HG02970 (cell line): ENCODE data around the gene TSPAN12.

Source experiments
- ATAC-seq: cut with Tn5 transposase; IDR thresholded peaks from one replicate; pipeline ENCODE4 v1.9.1; 2021; ENCODE audit warnings: mild to moderate bottlenecking, moderate library complexity, moderate number of reproducible peaks; ENCODE audit not compliant: unreplicated experiment, low FRiP score

The TSPAN12 gene

GRCh38 chr7:120852700-120853099, 5.2 kb downstream of the TSPAN12 start:
- no peak for ATAC-seq

- ATAC-seq = no peak
These were observed 14.8 kb downstream of the TSPAN12 start for GRCh38 chr7:120843109-120843508.

DNA sequence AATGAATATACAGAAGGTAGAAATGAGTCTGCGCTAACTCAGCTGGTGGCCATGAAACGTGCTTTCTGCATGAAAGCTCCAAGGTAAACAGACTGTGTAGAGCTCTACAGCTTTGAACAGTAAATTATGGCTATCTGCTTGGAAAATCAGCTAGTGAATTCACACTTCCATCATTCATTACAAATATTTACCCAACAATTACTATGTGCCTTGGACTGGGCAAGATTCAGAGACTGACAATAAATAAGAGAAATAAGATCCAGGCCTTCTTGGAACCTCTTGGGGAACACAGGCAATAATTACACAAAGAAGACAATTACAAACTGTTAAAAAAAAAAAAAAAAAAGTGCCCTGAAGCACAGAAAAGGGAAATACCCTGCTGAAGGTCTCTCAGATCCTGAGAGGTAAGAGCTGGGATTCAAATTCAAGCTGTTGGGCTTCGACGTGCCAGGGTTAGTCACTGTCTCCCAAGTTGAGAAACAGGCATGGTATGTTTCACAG, 15.8 kb downstream of the TSPAN12 start:
- no peak for ATAC-seq

DNA sequence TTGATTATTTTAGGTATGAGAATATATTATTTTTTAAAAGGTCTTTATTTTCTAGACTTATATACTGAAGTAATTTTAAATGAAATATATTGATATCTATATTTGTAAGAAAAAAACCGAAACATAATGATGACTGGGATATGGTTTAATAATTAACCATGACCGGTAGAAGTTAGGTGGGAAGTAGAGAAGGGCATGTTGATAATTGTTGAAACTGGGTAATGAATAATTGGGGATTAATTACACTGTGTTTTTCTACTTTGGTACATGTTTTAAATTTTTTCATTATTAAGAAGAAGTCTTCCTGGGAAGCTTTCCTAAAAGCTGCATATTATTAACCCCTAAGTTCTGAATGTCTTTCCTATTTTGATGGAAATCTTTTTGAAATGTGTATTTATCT, 16.3 kb downstream of the TSPAN12 start:
- ATAC-seq = no peak

DNA sequence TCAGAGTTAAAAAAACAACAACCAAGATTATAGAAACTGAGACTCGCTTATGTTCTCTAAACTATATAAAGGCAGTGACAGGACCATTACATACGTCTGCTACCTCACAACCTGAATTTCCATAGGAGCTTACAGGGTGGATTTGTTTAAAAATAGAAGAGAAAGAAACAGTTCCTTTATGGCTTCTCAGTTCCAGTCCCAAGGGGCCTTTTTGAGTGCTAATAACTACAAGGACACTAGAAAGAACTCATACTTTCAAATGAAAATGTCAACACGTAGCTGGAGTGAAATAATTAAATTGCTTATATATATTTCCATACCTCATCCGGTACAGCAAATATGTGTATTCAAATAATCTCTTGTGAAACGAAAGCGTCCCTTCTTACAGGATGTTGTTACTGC, 19.7 kb downstream of the TSPAN12 start:
- peak; percentile 48 for ATAC-seq

DNA sequence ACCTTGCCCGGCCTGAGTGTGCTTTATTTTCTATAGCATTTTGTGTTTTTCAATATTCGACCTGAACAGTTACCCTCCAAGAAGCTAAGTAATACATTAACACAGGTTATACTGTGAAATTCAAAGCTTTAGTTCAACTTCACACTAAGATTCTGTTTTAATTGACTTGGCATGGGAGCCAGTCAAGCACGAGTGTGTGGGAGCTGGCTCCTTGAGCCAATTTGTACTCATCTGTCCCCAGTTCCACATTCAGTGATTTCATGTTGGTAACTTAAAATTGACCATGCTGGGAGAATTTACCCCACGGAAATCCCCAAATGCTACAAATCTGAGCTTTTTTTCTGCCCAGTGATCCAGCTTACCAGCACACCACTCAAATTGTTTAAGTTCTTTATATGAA, 20.3 kb downstream of the TSPAN12 start:
- no peak for ATAC-seq

- no peak for ATAC-seq
These were observed 21.3 kb downstream of the TSPAN12 start for GRCh38 chr7:120836556-120837115.

GRCh38 chr7:120834726-120835125, 23.2 kb downstream of the TSPAN12 start:
- ATAC-seq = no peak

DNA sequence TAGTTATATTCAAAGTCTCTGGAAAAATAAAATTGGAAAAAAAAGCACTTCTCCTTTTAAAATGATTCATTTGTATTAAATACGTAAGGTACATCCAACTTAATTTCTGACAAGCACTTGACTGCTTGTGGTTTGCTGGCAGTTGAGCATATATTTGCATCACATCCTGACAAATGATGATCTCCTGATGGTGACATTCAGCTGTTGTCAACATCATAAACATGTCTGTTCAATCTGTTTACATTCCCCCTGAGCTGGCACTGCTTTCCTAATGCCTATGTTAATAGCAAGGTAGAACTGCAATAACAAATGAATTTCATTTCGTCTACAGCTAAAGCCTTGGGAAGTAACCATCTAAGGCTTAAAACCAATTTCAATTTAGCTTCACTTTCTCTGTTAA, 24.4 kb downstream of the TSPAN12 start:
- no peak for ATAC-seq

DNA sequence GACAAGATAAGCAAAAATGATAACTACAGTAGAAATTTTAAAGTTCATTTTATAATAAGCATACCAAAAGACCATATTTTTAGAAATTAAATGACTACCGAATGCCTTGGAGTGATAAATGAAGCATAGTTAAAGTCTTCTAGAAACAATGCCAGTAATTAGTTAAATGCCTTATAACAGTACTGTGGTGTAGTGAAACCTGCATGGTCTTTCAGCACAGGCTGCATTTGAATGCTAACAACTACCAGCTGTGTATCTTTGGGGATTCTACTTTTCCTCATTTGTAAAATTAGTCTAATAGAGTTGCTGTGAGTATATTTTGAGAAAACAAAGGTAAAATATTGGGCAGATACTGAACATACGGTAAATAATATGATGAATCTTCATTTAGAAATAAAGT, 25.1 kb downstream of the TSPAN12 start:
- ATAC-seq = no peak

DNA sequence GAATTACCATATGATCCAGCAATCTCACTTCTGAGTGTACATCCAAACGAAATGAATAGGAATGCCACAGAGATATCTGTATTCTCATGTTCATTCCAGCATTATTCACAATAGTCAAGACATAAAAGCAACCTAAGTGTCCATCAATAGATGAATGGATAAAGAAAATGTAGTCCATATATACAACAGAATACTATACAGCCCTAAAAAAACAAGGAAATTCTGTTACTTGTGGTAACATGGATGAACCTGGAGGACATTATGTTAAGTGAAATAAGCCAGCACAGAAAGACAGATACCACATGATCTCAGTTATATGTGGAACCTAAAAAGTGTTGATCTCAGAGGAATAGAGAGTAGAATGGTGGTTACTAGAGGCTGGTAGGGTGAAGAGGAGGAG, 26.7 kb downstream of the TSPAN12 start:
- no peak for ATAC-seq

- no peak for ATAC-seq
These were observed 28.5 kb downstream of the TSPAN12 start for GRCh38 chr7:120829487-120829886.

DNA sequence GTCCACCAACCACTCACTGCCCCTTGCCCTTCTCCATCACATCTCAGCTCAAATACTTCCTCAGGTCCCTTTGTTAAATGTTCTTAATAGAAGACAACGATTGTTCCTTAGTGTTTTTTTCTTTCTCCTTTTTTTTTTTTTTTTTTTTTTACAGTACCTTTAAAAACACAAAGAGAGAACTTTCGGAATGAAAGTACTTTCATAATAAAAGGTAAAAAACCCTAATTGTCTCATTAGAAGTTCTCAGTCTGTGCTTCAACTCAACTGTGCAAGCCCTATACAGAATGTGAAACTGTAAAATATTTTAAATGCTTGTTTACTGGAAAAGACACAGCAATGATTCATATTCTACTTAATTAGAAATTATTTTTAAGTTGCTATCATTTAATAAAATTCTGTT, 29.4 kb downstream of the TSPAN12 start:
- no peak for ATAC-seq

GRCh38 chr7:120827371-120828118, 30.4 kb downstream of the TSPAN12 start:
- no peak for ATAC-seq

GRCh38 chr7:120825576-120825975, 32.4 kb downstream of the TSPAN12 start:
- ATAC-seq = no peak

DNA sequence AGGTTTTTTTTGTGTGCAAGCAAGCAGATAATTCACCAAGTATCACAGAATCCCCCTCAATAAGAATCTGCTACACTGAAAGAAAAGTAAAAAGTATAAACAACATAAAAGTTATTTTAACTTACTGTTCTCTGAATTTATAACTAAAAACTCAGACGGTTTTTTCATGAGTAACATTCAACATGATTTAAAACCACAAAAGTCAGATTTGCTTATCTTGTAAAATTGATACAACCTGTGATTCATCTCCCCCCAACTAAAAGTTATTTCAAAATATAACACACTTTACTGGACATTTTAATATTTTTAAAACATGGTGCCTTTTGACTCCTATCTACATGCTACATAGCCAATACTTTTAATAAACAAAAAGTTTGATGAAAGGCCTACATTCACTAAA, 32.8 kb downstream of the TSPAN12 start:
- ATAC-seq = no peak

DNA sequence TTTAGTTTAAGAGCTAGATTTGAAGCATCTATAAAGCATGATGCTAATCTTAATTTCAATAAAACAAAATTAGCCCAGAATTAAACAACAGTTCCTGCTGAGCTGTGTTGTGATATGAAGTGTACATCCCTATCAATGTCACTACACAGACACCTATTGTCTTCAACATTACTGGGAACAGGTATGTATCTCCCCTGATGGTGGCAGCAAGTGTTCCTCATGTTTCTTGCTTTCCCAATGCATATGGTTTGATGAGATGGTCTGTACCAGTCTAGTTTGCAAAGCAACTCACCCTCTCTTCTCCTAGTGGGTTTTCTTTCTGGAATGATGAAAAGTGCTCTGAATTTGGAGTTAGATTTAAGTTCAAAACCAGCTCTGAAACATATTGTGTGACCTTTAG, 38.1 kb downstream of the TSPAN12 start:
- no peak for ATAC-seq

DNA sequence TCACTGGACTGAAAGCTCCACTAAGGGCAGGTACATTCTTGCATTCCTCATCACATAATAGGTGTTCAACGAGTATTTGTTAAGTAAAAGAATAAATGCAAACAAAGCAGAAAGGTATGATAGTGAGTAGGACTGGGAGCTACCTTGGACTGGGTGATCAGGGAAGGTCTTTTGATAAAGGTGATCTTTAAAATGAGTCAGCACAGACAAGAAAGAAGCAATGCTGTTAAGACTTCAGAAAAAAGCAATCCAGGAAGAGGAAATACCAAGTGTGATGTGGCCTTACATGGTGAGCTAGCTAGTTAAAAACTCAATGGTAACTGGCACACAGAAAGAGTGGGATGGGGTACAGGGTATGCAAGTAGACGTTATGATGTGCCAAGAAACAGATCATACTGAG, 40.1 kb downstream of the TSPAN12 start:
- ATAC-seq = no peak

DNA sequence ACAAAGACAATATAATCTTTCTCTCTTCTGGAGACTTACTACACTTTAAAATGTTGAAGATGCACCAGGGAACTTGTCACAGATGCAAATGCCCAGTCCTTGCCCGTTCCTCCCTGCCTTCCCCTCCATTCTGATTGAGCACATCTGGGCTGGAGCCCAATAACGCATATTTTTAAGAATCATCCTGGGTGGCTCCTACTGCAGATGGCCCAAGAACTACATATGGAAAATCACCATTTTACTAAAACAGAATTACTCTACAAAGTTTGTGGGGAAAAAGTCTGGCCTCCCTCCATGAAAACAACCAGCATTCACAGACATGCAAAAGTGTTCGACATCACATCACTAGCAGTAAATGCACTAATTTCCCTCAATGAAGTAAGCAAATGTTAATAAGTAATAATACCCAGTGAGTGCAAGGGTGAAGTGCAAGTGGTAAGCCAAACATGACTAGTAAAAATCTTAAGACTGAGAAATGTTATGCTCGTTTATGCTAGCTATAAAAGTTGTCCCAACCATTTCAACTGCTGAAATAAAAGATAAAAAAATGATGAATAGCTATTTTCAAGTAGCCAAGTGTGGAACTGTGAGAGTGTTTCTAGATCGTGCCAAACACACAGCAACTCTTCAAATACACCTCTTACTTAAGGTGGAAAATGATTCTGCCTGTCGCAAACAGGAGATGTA, 43.5 kb downstream of the TSPAN12 start:
- ATAC-seq = no peak

- no peak for ATAC-seq
These were observed 44.2 kb downstream of the TSPAN12 start for GRCh38 chr7:120813546-120814252.

DNA sequence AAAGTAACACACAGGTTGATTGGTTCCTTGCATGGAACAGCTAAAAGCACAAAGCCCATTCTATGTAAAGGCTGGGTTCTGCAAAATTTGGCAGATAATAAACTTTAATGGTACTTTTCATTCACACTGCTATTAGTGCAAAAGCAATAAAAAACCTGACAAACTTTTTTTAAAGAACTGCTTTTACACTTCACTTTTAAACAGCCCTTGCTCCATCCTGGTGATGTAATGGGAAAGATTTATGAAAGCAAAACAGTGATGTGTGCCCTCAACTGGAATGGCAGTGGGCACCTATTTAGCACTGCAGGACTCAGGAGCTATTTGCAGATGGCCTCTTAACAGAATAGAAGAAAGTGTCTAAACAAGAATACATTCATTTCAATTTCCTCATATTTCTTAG, 44.9 kb downstream of the TSPAN12 start:
- no peak for ATAC-seq
